ENCODE measurements around the gene SARDH.

Gene SARDH

GRCh38 chr9:133701321-133701980, 36.7 kb downstream of the SARDH start:
- DNase-seq = no peak

- DNase-seq = no peak
Observed at GRCh38 chr9:133700819-133701320, 37.3 kb downstream of the SARDH start.

GRCh38 chr9:133699546-133699945, 38.6 kb downstream of the SARDH start:
- DNase-seq = no peak

- DNase-seq = no peak
Observed at GRCh38 chr9:133696071-133696472, 42.1 kb downstream of the SARDH start.

GRCh38 chr9:133694686-133695085, 43.5 kb downstream of the SARDH start:
- DNase-seq = no peak

- DNase-seq = no peak
Observed at GRCh38 chr9:133693703-133694529, 44.2 kb downstream of the SARDH start.

GRCh38 chr9:133693116-133693515, 45.0 kb downstream of the SARDH start:
- DNase-seq = no peak

GRCh38 chr9:133692364-133692985, 45.7 kb downstream of the SARDH start:
- no peak for DNase-seq

GRCh38 chr9:133691626-133692363, 46.4 kb downstream of the SARDH start:
- peak; percentile 48 for DNase-seq

- DNase-seq = no peak
Observed at GRCh38 chr9:133691191-133691590, 47.0 kb downstream of the SARDH start.

- peak; percentile 9 for DNase-seq
Observed at GRCh38 chr9:133690081-133690561, 48.0 kb downstream of the SARDH start.

- no peak for DNase-seq
Observed at GRCh38 chr9:133689151-133689763, 48.9 kb downstream of the SARDH start.

GRCh38 chr9:133687856-133688761, 50.0 kb downstream of the SARDH start:
- DNase-seq = no peak

- no peak for DNase-seq
Observed at GRCh38 chr9:133686642-133687575, 51.2 kb downstream of the SARDH start.

- no peak for DNase-seq
Observed at GRCh38 chr9:133685653-133686609, 52.2 kb downstream of the SARDH start.

GRCh38 chr9:133684936-133685361, 53.2 kb downstream of the SARDH start:
- no peak for DNase-seq

- DNase-seq = no peak
Observed at GRCh38 chr9:133684121-133684935, 53.8 kb downstream of the SARDH start.

Data from fibroblast of skin of scalp (primary cell).